ENCODE data around the gene STX4. TPM values are rescaled to one million over a fixed set of nuclear protein-coding genes. Genes with fewer than 3 reads are reported as not detected.
A peak's percentile ranks its signal among the peaks of the same experiment; 100 is the strongest.

Gene STX4
- total and polyA plus RNA-seq, 9 of the 15 experiments (the other 6 are each of a cell fraction or from before 2014, with no cell fraction given) = 3.2 to 48.0 (median 21.5) TPM

DNA sequence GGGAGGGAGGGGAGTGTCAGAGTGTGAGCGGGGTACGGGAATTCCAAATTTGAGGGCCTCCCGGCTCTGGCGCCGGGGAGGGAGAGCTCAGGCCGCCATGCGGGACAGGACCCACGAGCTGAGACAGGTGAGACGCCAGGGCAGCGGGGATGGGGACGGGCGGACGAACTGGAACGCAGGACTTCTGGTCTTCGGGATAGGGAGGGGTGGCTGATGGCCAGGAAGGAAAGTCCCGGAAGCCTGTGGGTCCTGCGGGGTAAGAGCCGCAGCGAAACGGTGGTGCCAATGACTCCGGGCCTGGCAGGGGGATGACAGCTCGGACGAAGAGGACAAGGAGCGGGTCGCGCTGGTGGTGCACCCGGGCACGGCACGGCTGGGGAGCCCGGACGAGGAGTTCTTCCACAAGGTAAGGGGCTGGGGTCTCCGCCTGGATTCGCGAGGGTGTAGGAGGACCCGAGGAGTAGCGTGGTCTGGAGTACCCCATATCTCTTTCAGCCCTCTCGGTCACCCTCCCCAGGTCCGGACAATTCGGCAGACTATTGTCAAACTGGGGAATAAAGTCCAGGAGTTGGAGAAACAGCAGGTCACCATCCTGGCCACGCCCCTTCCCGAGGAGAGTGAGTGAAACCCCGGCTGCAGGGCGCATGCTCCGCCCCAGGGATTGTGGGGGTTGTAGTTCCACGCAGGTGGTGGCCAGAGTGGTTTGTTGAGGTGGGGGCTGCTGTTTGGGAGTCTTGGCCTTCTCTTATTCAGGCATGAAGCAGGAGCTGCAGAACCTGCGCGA lies 543 bp downstream of the STX4 start (continued):
- TF ChIP-seq, protein P1, sequence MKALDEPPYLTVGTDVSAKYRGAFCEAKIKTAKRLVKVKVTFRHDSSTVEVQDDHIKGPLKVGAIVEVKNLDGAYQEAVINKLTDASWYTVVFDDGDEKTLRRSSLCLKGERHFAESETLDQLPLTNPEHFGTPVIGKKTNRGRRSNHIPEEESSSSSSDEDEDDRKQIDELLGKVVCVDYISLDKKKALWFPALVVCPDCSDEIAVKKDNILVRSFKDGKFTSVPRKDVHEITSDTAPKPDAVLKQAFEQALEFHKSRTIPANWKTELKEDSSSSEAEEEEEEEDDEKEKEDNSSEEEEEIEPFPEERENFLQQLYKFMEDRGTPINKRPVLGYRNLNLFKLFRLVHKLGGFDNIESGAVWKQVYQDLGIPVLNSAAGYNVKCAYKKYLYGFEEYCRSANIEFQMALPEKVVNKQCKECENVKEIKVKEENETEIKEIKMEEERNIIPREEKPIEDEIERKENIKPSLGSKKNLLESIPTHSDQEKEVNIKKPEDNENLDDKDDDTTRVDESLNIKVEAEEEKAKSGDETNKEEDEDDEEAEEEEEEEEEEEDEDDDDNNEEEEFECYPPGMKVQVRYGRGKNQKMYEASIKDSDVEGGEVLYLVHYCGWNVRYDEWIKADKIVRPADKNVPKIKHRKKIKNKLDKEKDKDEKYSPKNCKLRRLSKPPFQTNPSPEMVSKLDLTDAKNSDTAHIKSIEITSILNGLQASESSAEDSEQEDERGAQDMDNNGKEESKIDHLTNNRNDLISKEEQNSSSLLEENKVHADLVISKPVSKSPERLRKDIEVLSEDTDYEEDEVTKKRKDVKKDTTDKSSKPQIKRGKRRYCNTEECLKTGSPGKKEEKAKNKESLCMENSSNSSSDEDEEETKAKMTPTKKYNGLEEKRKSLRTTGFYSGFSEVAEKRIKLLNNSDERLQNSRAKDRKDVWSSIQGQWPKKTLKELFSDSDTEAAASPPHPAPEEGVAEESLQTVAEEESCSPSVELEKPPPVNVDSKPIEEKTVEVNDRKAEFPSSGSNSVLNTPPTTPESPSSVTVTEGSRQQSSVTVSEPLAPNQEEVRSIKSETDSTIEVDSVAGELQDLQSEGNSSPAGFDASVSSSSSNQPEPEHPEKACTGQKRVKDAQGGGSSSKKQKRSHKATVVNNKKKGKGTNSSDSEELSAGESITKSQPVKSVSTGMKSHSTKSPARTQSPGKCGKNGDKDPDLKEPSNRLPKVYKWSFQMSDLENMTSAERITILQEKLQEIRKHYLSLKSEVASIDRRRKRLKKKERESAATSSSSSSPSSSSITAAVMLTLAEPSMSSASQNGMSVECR (CRISPR knock-in tag; IDR thresholded peaks at IDR 0.05) = peak; percentile 25; the same call in 1 of the 2 replicates
- TF ChIP-seq ZFP1 (CRISPR knock-in tag; IDR thresholded peaks at IDR 0.05) = no peak
- TF ChIP-seq ARHGAP35 (IDR thresholded peaks at IDR 0.05; ENCODE audit: partially characterized antibody) = no peak
- TF ChIP-seq, protein P2, sequence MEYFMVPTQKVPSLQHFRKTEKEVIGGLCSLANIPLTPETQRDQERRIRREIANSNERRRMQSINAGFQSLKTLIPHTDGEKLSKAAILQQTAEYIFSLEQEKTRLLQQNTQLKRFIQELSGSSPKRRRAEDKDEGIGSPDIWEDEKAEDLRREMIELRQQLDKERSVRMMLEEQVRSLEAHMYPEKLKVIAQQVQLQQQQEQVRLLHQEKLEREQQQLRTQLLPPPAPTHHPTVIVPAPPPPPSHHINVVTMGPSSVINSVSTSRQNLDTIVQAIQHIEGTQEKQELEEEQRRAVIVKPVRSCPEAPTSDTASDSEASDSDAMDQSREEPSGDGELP (CRISPR knock-in tag; IDR thresholded peaks at IDR 0.05; ENCODE audit: borderline replicate concordance) = peak; percentile 59; the same call in 1 of the 2 replicates
- no peak for TF ChIP-seq POLR2G (IDR thresholded peaks at IDR 0.05; ENCODE audit: low read depth, low read length)
- no peak for TF ChIP-seq DPF2 (IDR thresholded peaks at IDR 0.05)
- no peak for TF ChIP-seq ETV1 (tag; conservative IDR thresholded peaks at IDR 0.05; ENCODE audit: low read depth)
- no peak for TF ChIP-seq ZNF354B (CRISPR knock-in tag; IDR thresholded peaks at IDR 0.05)
- TF ChIP-seq HNRNPLL (IDR thresholded peaks at IDR 0.05; ENCODE audit: low read depth, low read length, poor library complexity, severe bottlenecking) = no peak
- 0 out of 2 replicates have a peak, but pooled peaks have one; percentile 31 for TF ChIP-seq ZFPM2 (CRISPR knock-in tag; IDR thresholded peaks at IDR 0.05)
- TF ChIP-seq ELF4 (CRISPR knock-in tag; IDR thresholded peaks at IDR 0.05) = no peak
- 0 out of 4 replicates have a peak, but pooled peaks of 1 of the 2 experiments have one; percentile 9 for TF ChIP-seq FOXA3 (CRISPR knock-in tag; conservative IDR thresholded peaks at IDR 0.05 in 1 of 2, IDR thresholded peaks at IDR 0.05 in 1 of 2)
- no peak for TF ChIP-seq ZNF146 (CRISPR knock-in tag; IDR thresholded peaks at IDR 0.05; ENCODE audit: unreplicated experiment)
- no peak for TF ChIP-seq L3MBTL2 (IDR thresholded peaks at IDR 0.05)
- TF ChIP-seq TCF3 (CRISPR knock-in tag; IDR thresholded peaks at IDR 0.05) = no peak
- peak; percentile 19 to 53; a peak in 1 of 4 replicates for TF ChIP-seq FOXK2 (conservative IDR thresholded peaks at IDR 0.05 in 1 of 2, IDR thresholded peaks at IDR 0.05 in 1 of 2; ENCODE audit: low read depth in 2 of 2)
- no peak for TF ChIP-seq MEF2D (tag; conservative IDR thresholded peaks at IDR 0.05; ENCODE audit: low read depth)
- no peak for TF ChIP-seq ZNF444 (CRISPR knock-in tag; IDR thresholded peaks at IDR 0.05)
- no peak for TF ChIP-seq SRSF1 (IDR thresholded peaks at IDR 0.05; ENCODE audit: low read depth, low read length)
- no peak for TF ChIP-seq NFXL1 (CRISPR knock-in tag; IDR thresholded peaks at IDR 0.05)
- 0 out of 2 replicates have a peak, but pooled peaks have one; percentile 12 for TF ChIP-seq ZNF12 (CRISPR knock-in tag; IDR thresholded peaks at IDR 0.05)
- peak; percentile 76 for TF ChIP-seq SP1 (CRISPR knock-in tag; IDR thresholded peaks at IDR 0.05)
- TF ChIP-seq, protein P3, sequence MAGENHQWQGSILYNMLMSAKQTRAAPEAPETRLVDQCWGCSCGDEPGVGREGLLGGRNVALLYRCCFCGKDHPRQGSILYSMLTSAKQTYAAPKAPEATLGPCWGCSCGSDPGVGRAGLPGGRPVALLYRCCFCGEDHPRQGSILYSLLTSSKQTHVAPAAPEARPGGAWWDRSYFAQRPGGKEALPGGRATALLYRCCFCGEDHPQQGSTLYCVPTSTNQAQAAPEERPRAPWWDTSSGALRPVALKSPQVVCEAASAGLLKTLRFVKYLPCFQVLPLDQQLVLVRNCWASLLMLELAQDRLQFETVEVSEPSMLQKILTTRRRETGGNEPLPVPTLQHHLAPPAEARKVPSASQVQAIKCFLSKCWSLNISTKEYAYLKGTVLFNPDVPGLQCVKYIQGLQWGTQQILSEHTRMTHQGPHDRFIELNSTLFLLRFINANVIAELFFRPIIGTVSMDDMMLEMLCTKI (IDR thresholded peaks at IDR 0.05; ENCODE audit: partially characterized antibody) = no peak

Data from K562 (cell line).